Mesendoderm (in vitro differentiated cells): ENCODE measurements around the gene TEAD1.
A peak's percentile ranks its signal among the peaks of the same experiment; 100 is the strongest.

Experiments
- DNase-seq: peaks from one replicate; pipeline ENCODE4 v3.0.0; 2013
- H2AK5ac ChIP-seq: 2 replicates; pipeline ENCODE4 v1.6.1; 2013; ENCODE audit warnings: low read length, inconsistent platforms
- H2BK120ac ChIP-seq: 2 replicates; pipeline ENCODE4 v1.6.1; 2013; ENCODE audit warnings: low read depth, mild to moderate bottlenecking, low read length, moderate library complexity, mixed read lengths
- H2BK15ac ChIP-seq: replicated peaks from 2 replicates; pipeline ENCODE4 v1.6.1; 2013; ENCODE audit warnings: low read depth, mild to moderate bottlenecking, moderate library complexity
- H2BK5ac ChIP-seq: 2 replicates; pipeline ENCODE4 v1.6.1; 2013; ENCODE audit warnings: low read length, inconsistent platforms
- H3K18ac ChIP-seq: 2 replicates; pipeline ENCODE4 v1.6.1; 2013; ENCODE audit warnings: mild to moderate bottlenecking, low read length, mixed read lengths
- H3K23ac ChIP-seq: one replicate; pipeline ENCODE4 v1.6.1; 2013; ENCODE audit warnings: low read length
- H3K27ac ChIP-seq: 2 replicates; pipeline ENCODE4 v1.5.1; 2013; ENCODE audit warnings: low read depth, mild to moderate bottlenecking, inconsistent platforms, low read length, moderate library complexity
- H3K27me3 ChIP-seq: 2 replicates; pipeline ENCODE4 v1.6.1; 2013; ENCODE audit warnings: low read length, control low read depth, mild to moderate bottlenecking, inconsistent platforms; ENCODE audit not compliant: insufficient read depth, poor library complexity
- H3K36me3 ChIP-seq: 2 replicates; pipeline ENCODE4 v1.6.1; 2013; ENCODE audit warnings: low read length, inconsistent platforms; ENCODE audit not compliant: control insufficient read depth, insufficient read depth
- H3K4ac ChIP-seq: one replicate; pipeline ENCODE4 v1.6.1; 2013; ENCODE audit warnings: low read depth, mild to moderate bottlenecking, low read length, moderate library complexity
- H3K4me1 ChIP-seq: 2 replicates; pipeline ENCODE4 v1.6.1; 2013; ENCODE audit warnings: low read depth, low read length, inconsistent platforms; ENCODE audit not compliant: control insufficient read depth
- H3K4me2 ChIP-seq: 2 replicates; pipeline ENCODE4 v1.6.1; 2013; ENCODE audit warnings: low read length
- H3K4me3 ChIP-seq: 2 replicates; pipeline ENCODE4 v1.5.1; 2013; ENCODE audit warnings: mild to moderate bottlenecking, low read length
- H3K56ac ChIP-seq: one replicate; pipeline ENCODE4 v1.6.1; 2013; ENCODE audit warnings: low read length
- H3K79me1 ChIP-seq: 2 replicates; pipeline ENCODE4 v1.6.1; 2013; ENCODE audit warnings: low read length, inconsistent platforms
- H3K79me2 ChIP-seq: 2 replicates; pipeline ENCODE4 v1.6.1; 2013; ENCODE audit warnings: mild to moderate bottlenecking, low read length; ENCODE audit not compliant: control insufficient read depth, insufficient read depth
- H3K9ac ChIP-seq: 2 replicates; pipeline ENCODE4 v1.6.1; 2013; ENCODE audit warnings: low read length, inconsistent platforms
- H4K5ac ChIP-seq: one replicate; pipeline ENCODE4 v1.6.1; 2013; ENCODE audit warnings: low read length
- H4K8ac ChIP-seq: one replicate; pipeline ENCODE4 v1.6.1; 2013; ENCODE audit warnings: low read depth, mild to moderate bottlenecking, control low read depth, low read length, moderate library complexity
- WGBS: extraction: QIAGEN DNeasy Blood & Tissue Kit; methylation state at CpG from one replicate; pipeline ENCODE4 v1.1.7; 2013; ENCODE audit warnings: low lambda C conversion rate, missing lambda C conversion rate; ENCODE audit not compliant: insufficient coverage; ENCODE audit errors: extremely low coverage; 5-methylcytosine and 5-hydroxymethylcytosine counted together

The TEAD1 gene

DNA sequence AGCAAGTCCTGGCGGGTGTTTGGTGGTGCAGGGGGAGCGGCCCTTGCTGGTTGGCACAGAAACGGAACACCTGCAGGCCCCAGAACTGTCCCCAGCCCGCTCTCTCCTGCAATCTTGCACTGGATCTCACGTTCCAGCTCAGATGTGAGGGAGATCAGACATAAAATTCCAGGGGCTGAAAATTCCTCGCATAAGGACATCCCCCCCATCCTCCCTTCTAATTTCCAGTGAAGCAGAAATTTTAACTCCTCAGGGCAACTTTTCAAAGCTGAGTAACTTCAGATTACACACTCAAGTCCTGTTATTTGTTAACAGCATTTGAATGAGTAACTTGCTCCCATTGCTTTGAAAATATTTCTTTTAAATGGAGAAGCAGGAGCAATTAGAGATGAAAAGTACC is 294.6 kb downstream of the TEAD1 start:
- H2BK120ac ChIP-seq: no peak overlapping the region
- no peak overlapping the region for H3K4ac ChIP-seq
- no peak overlapping the region for H3K23ac ChIP-seq
- no peak overlapping the region for H2BK15ac ChIP-seq
- H3K56ac ChIP-seq: no peak overlapping the region
- no CpG with 5 or more reads among the region's 6 CpGs for WGBS
- no peaks in the 10 kb centered on the region for H3K79me1 ChIP-seq
- no peak overlapping the region for H3K27ac ChIP-seq
- H3K4me3 ChIP-seq: no peak overlapping the region
- H4K5ac ChIP-seq: no peak overlapping the region
- H3K79me2 ChIP-seq: no peaks in the 10 kb centered on the region
- H3K4me1 ChIP-seq: peaks cover 2% of the 10 kb centered on the region
- DNase-seq: no peak
- H3K27me3 ChIP-seq: no peaks in the 10 kb centered on the region
- no peak overlapping the region for H3K9ac ChIP-seq
- H2BK5ac ChIP-seq: no peak overlapping the region
- H3K4me2 ChIP-seq: no peak overlapping the region
- no peak overlapping the region for H2AK5ac ChIP-seq
- H4K8ac ChIP-seq: no peak overlapping the region
- no peaks in the 10 kb centered on the region for H3K36me3 ChIP-seq
- no peak overlapping the region for H3K18ac ChIP-seq

- DNase-seq: no peak
- H3K4me1 ChIP-seq: peaks cover 2% of the 10 kb centered on the region
- no CpG with 5 or more reads among the region's 1 CpG for WGBS
- H3K79me2 ChIP-seq: no peaks in the 10 kb centered on the region
- no peak overlapping the region for H3K23ac ChIP-seq
- no peak overlapping the region for H3K18ac ChIP-seq
- H2BK5ac ChIP-seq: no peak overlapping the region
- H3K79me1 ChIP-seq: no peaks in the 10 kb centered on the region
- no peak overlapping the region for H3K4me3 ChIP-seq
- no peak overlapping the region for H4K5ac ChIP-seq
- no peaks in the 10 kb centered on the region for H3K36me3 ChIP-seq
- no peak overlapping the region for H3K4me2 ChIP-seq
- H2BK120ac ChIP-seq: no peak overlapping the region
- H4K8ac ChIP-seq: no peak overlapping the region
- H3K27me3 ChIP-seq: no peaks in the 10 kb centered on the region
- H2AK5ac ChIP-seq: no peak overlapping the region
- no peak overlapping the region for H3K27ac ChIP-seq
- H3K56ac ChIP-seq: no peak overlapping the region
- H3K4ac ChIP-seq: no peak overlapping the region
- H2BK15ac ChIP-seq: no peak overlapping the region
- no peak overlapping the region for H3K9ac ChIP-seq
Measured at GRCh38 chr11:12971955-12972354, 297.7 kb downstream of the TEAD1 start.

GRCh38 chr11:12973528-12974181 is 299.4 kb downstream of the TEAD1 start:
- Histone ChIP-seq H3K27ac (no peak overlapping the region), H3K4me1 (no peaks in the 10 kb centered on the region), H3K4me2 (no peak overlapping the region), H3K79me1 (no peaks in the 10 kb centered on the region), H3K4me3 (no peak overlapping the region), H3K79me2 (no peaks in the 10 kb centered on the region), H3K9ac (no peak overlapping the region), H2AK5ac (no peak overlapping the region), H2BK15ac (no peak overlapping the region), H4K5ac (no peak overlapping the region), H3K18ac (no peak overlapping the region), H3K4ac (no peak overlapping the region), H3K27me3 (no peaks in the 10 kb centered on the region), H4K8ac (no peak overlapping the region), H3K23ac (no peak overlapping the region), H2BK120ac (no peak overlapping the region), H3K36me3 (no peaks in the 10 kb centered on the region), H3K56ac (no peak overlapping the region), H2BK5ac (no peak overlapping the region)
- DNase-seq: no peak
- WGBS: no CpG with 5 or more reads among the region's 1 CpG

DNA sequence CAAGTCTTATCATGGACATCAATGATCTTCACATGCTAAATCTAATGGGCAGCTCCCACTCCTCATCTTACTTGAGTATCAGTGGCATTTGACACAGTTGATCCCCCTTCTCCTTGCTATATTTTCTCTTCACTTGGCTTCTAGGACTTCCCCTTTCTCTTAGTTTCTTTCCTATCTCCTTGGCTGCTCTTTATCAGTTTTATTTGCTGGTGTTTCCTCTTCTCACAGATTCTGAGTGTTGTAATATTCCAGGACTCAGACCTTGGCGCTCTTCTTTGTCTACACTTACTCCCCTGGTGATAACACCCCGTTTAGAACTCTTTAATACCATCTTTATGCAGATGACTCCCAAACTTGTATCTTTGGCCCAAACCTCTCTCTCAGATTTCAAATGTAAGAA is 301.0 kb downstream of the TEAD1 start:
- H3K27ac ChIP-seq: no peak overlapping the region
- H3K4ac ChIP-seq: no peak overlapping the region
- no peak overlapping the region for H2BK120ac ChIP-seq
- no peaks in the 10 kb centered on the region for H3K79me1 ChIP-seq
- H3K4me3 ChIP-seq: no peak overlapping the region
- no peaks in the 10 kb centered on the region for H3K79me2 ChIP-seq
- H3K18ac ChIP-seq: no peak overlapping the region
- no CpG with 5 or more reads among the region's 2 CpGs for WGBS
- no peak overlapping the region for H3K9ac ChIP-seq
- H2BK5ac ChIP-seq: no peak overlapping the region
- no peak overlapping the region for H3K23ac ChIP-seq
- H2BK15ac ChIP-seq: no peak overlapping the region
- H3K4me2 ChIP-seq: no peak overlapping the region
- no peak overlapping the region for H2AK5ac ChIP-seq
- no peak overlapping the region for H4K8ac ChIP-seq
- H3K4me1 ChIP-seq: no peaks in the 10 kb centered on the region
- H3K27me3 ChIP-seq: no peaks in the 10 kb centered on the region
- H3K56ac ChIP-seq: no peak overlapping the region
- H4K5ac ChIP-seq: no peak overlapping the region
- DNase-seq: no peak
- no peaks in the 10 kb centered on the region for H3K36me3 ChIP-seq

DNA sequence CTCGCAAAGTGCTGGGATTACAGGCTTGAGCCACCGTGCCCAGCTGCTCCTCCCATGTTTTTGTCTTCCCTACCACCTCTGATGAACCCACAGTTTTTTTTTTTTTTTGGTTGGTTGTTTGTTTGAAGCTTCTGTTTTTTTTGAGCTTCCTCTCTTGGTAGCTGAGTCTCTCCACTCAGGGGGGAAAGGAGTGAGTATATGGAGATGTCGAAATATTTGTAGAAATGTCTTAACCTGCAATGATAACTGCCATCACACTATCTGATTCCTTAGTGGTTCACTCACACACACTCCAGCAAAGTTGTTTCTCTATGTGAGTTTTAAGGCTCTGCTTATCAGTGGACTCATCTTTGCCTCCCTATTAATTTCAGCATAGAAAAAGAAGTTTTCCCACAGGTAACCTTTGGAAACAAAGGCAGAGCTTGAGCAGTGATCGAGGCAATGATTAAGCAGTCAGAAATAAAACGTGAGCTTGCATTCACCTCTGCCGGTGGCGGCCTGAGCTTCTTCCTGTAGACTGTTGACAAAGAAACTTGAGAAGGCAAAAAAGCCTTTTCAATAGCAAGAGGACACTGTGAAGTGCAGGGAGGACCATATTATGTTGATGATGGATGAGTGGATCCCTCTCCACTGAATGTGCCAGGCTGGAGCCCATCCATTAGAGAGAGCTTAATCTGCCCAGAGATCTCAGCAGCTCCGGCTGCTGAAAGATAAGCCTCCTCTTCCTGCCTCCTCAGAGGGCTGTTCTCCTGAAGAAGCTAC is 305.9 kb downstream of the TEAD1 start:
- Histone ChIP-seq H3K4ac (no peak overlapping the region), H3K4me3 (no peak overlapping the region), H4K8ac (no peak overlapping the region), H3K9ac (no peak overlapping the region), H4K5ac (no peak overlapping the region), H2AK5ac (no peak overlapping the region), H3K23ac (no peak overlapping the region), H3K18ac (no peak overlapping the region), H3K36me3 (no peaks in the 10 kb centered on the region), H2BK120ac (no peak overlapping the region), H3K27me3 (no peaks in the 10 kb centered on the region), H3K27ac (no peak overlapping the region), H3K79me1 (no peaks in the 10 kb centered on the region), H3K79me2 (no peaks in the 10 kb centered on the region), H3K4me1 (no peaks in the 10 kb centered on the region), H3K56ac (no peak overlapping the region), H2BK15ac (no peak overlapping the region), H2BK5ac (no peak overlapping the region), H3K4me2 (no peak overlapping the region)
- peak; percentile 47 for DNase-seq
- no CpG with 5 or more reads among the region's 8 CpGs for WGBS
